Skeletal muscle tissue (tissue), 4 donors: ENCODE data around the gene POU2F3. TPM values are rescaled to one million over a fixed set of nuclear protein-coding genes. Genes with fewer than 3 reads are reported as not detected.
A peak's percentile ranks its signal among the peaks of the same experiment; 100 is the strongest.

ENCODE experiments used
- H3K27ac ChIP-seq: one replicate; pipeline ENCODE4 v1.7.0; 2013; ENCODE audit warnings: mild to moderate bottlenecking, low read depth, low read length, inconsistent platforms
- H3K27me3 ChIP-seq, 3 donors: one replicate each; pipeline ENCODE4 v1.7.0; 2013; ENCODE audit warnings: low read length in 3 of 3; ENCODE audit not compliant: control insufficient read depth in 3 of 3, insufficient read depth in 3 of 3
- H3K36me3 ChIP-seq, 3 donors: one replicate each; pipeline ENCODE4 v1.7.0; 2013; ENCODE audit warnings: low read length in 3 of 3; ENCODE audit not compliant: control insufficient read depth in 3 of 3, insufficient read depth in 3 of 3
- H3K4me1 ChIP-seq, 3 donors: one replicate each; pipeline ENCODE4 v1.7.0; 2013; ENCODE audit warnings: low read length in 3 of 3, mild to moderate bottlenecking in 3 of 3; ENCODE audit not compliant: control insufficient read depth in 3 of 3, insufficient read depth in 3 of 3
- H3K4me3 ChIP-seq, 3 donors: one replicate each; pipeline ENCODE4 v1.7.0; 2013; ENCODE audit warnings: low read length in 3 of 3
- H3K9ac ChIP-seq, 3 donors: one replicate each; pipeline ENCODE4 v1.7.0; 2013; ENCODE audit warnings: low read length in 3 of 3, mild to moderate bottlenecking in 3 of 3, moderate library complexity in 2 of 3, low read depth in 1 of 3
- H3K9me3 ChIP-seq, 3 donors: one replicate each; pipeline ENCODE4 v1.7.0; 2013; ENCODE audit warnings: low read length in 3 of 3; ENCODE audit not compliant: control insufficient read depth in 3 of 3
- total RNA-seq: library from RNA; depleted of rRNA; stranded (reverse); fragments of >200 nt; gene quantifications from one replicate; pipeline ENCODE4 v1.2.3, GENCODE V29; 2014
- donor health status: Osteomylitis.

The POU2F3 gene
- total RNA-seq, 1 donor from 2014 or later, result not detected

DNA sequence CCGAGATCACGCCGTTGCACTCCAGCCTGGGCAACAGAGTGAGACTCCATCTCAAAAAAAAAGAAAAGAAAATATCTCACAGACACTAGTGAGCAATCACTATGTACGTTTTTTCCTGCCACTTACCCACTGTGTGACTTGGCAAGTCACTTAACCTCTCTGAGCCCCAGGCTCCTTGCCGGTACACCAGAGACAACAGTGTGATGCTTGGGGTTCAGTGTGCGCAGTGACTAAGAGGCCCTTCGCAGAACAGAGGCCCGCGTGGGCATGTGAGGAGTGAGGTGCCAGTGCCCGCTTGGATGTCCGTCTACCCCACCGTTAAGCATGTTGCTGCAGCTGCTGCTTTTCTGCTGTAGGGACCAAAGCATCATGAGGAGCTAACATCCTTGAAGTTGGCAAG is 22.4 kb upstream of the POU2F3 start:
- Histone ChIP-seq H3K9ac (peak overlapping the region in 1 of 3 donors; percentile 33), H3K4me3 (peak overlapping the region in 1 of 3 donors; percentile 11), H3K27me3 (peaks cover 0 to 16% (median 2%) of the 10 kb centered on the region in 3 donors), H3K4me1 (peaks cover 54 to 59% (median 55%) of the 10 kb centered on the region in 3 donors), H3K36me3 (peaks cover 0 to 14% (median 4%) of the 10 kb centered on the region in 3 donors), H3K9me3 (no peaks in the 10 kb centered on the region), H3K27ac (peak overlapping the region; percentile 19)

GRCh38 chr11:120217941-120218694 is 21.8 kb upstream of the POU2F3 start:
- Histone ChIP-seq H3K27me3 (peaks cover 0 to 16% (median 2%) of the 10 kb centered on the region in 3 donors), H3K4me3 (peak overlapping the region in 1 of 3 donors; percentile 11), H3K9ac (peak overlapping the region in 1 of 3 donors; percentile 33), H3K9me3 (no peaks in the 10 kb centered on the region), H3K4me1 (peaks cover 53 to 59% (median 57%) of the 10 kb centered on the region in 3 donors), H3K27ac (peak overlapping the region; percentile 25), H3K36me3 (peaks cover 0 to 14% (median 4%) of the 10 kb centered on the region in 3 donors)

- peak overlapping the region; percentile 25 for H3K27ac ChIP-seq
- H3K9me3 ChIP-seq, result no peaks in the 10 kb centered on the region
- H3K4me1 ChIP-seq, result peaks cover 57 to 62% (median 60%) of the 10 kb centered on the region in 3 donors
- H3K9ac ChIP-seq, result peak overlapping the region in 1 of 3 donors; percentile 25
- H3K27me3 ChIP-seq, result peaks cover 0 to 16% (median 2%) of the 10 kb centered on the region in 3 donors
- H3K36me3 ChIP-seq, result peaks cover 0 to 14% (median 4%) of the 10 kb centered on the region in 3 donors
- no peak overlapping the region for H3K4me3 ChIP-seq
These were observed 21.3 kb upstream of the POU2F3 start for GRCh38 chr11:120218695-120219033.

- H3K4me1 ChIP-seq, result peaks cover 61 to 69% (median 62%) of the 10 kb centered on the region in 3 donors
- no peaks in the 10 kb centered on the region for H3K9me3 ChIP-seq
- peaks cover 0 to 16% (median 2%) of the 10 kb centered on the region in 3 donors for H3K27me3 ChIP-seq
- no peak overlapping the region for H3K4me3 ChIP-seq
- H3K9ac ChIP-seq, result peak overlapping the region in 1 of 3 donors; percentile 25
- H3K36me3 ChIP-seq, result peaks cover 0 to 12% (median 4%) of the 10 kb centered on the region in 3 donors
- peak overlapping the region; percentile 33 for H3K27ac ChIP-seq
These were observed 20.6 kb upstream of the POU2F3 start for GRCh38 chr11:120219232-120219937.

- H3K9me3 ChIP-seq, result no peaks in the 10 kb centered on the region
- peaks cover 0 to 20% (median 2%) of the 10 kb centered on the region in 3 donors for H3K27me3 ChIP-seq
- peak overlapping the region in 1 of 3 donors; percentile 6 for H3K9ac ChIP-seq
- H3K27ac ChIP-seq, result no peak overlapping the region
- H3K4me1 ChIP-seq, result peaks cover 65 to 76% (median 66%) of the 10 kb centered on the region in 3 donors
- H3K36me3 ChIP-seq, result peaks cover 0 to 10% (median 4%) of the 10 kb centered on the region in 3 donors
- H3K4me3 ChIP-seq, result no peak overlapping the region
These were observed 19.8 kb upstream of the POU2F3 start for GRCh38 chr11:120219938-120220746.

- H3K9ac ChIP-seq, result peak overlapping the region in 1 of 3 donors; percentile 6
- H3K27ac ChIP-seq, result no peak overlapping the region
- H3K4me1 ChIP-seq, result peaks cover 63 to 76% (median 65%) of the 10 kb centered on the region in 3 donors
- H3K4me3 ChIP-seq, result no peak overlapping the region
- peaks cover 0 to 8% (median 2%) of the 10 kb centered on the region in 3 donors for H3K36me3 ChIP-seq
- no peaks in the 10 kb centered on the region for H3K9me3 ChIP-seq
- H3K27me3 ChIP-seq, result peaks cover 0 to 17% (median 2%) of the 10 kb centered on the region in 3 donors
These were observed 19.2 kb upstream of the POU2F3 start for GRCh38 chr11:120220747-120221037.

DNA sequence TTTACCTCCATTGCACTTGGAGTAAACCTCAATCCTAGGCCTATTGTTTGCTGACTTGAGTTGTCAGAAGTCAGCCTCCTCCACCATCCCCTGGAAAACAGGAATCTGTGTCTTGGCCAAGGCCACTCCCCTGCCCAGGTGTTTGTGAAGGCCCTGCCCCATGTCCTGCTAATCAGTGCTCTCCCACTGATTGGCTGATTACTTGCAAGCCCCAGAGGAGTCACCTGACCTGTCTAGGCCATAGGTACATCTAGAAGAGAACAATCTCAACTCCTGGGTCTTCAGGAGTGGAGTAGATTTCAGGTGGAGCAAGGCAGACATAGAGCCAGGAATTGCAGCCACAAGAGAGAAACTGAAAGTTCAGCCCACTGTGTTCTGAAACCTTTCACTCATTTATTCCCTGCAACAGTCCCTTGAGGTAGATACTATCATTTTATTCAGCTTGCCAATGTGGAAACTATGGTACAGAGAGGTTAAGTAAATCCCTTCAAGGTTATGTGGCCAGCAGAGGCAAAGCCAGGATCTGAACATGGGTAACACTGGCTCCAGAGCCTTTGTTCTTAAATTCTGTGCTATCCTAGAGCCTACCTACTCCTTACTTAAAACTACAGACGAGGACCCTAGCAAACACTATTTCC is 18.7 kb upstream of the POU2F3 start:
- Histone ChIP-seq H3K4me1 (peaks cover 58 to 73% (median 64%) of the 10 kb centered on the region in 3 donors), H3K36me3 (peaks cover 0 to 7% (median 2%) of the 10 kb centered on the region in 3 donors), H3K4me3 (no peak overlapping the region), H3K27ac (no peak overlapping the region), H3K9ac (no peak overlapping the region), H3K9me3 (no peaks in the 10 kb centered on the region), H3K27me3 (peaks cover 0 to 16% (median 2%) of the 10 kb centered on the region in 3 donors)

GRCh38 chr11:120222916-120223315 is 17.0 kb upstream of the POU2F3 start:
- peaks cover 52 to 61% (median 55%) of the 10 kb centered on the region in 3 donors for H3K4me1 ChIP-seq
- H3K27ac ChIP-seq, result no peak overlapping the region

GRCh38 chr11:120223793-120224192 is 16.1 kb upstream of the POU2F3 start:
- Histone ChIP-seq H3K27me3 (peaks cover 0 to 15% (median 3%) of the 10 kb centered on the region in 3 donors), H3K4me3 (no peak overlapping the region), H3K4me1 (peaks cover 48 to 53% (median 51%) of the 10 kb centered on the region in 3 donors), H3K9me3 (no peaks in the 10 kb centered on the region), H3K36me3 (peaks cover 0 to 13% (median 0%) of the 10 kb centered on the region in 3 donors), H3K27ac (no peak overlapping the region), H3K9ac (no peak overlapping the region)

More at GRCh38 chr11:120222916-120223315, 17.0 kb upstream of the POU2F3 start:
- no peaks in the 10 kb centered on the region for H3K9me3 ChIP-seq
- H3K9ac ChIP-seq, result peak overlapping the region in 1 of 3 donors; percentile 14
- peaks cover 0 to 15% (median 3%) of the 10 kb centered on the region in 3 donors for H3K27me3 ChIP-seq
- H3K36me3 ChIP-seq, result peaks cover 0 to 9% (median 0%) of the 10 kb centered on the region in 3 donors
- H3K4me3 ChIP-seq, result no peak overlapping the region
